GM20431 (cell line): ENCODE measurements around the gene MKNK1.

Experiments
- in situ Hi-C: fragments of 300-500 bp; cut with MseI, MboI; formaldehyde crosslinking; loops from one replicate; pipeline ENCODE4 v1.15.0; 2020; ENCODE audit warnings: low sequenced_read_pairs; ENCODE audit not compliant: unreplicated experiment

The MKNK1 gene

GRCh38 chr1:46546210-46546609, 57.9 kb downstream of the MKNK1 start:
- in situ Hi-C loops: no loop called here

- in situ Hi-C loops: no loop called here
Measured at GRCh38 chr1:46545784-46546183, 58.3 kb downstream of the MKNK1 start.

- in situ Hi-C loops: no loop called here
Measured at GRCh38 chr1:46544561-46545240, 59.4 kb downstream of the MKNK1 start.

GRCh38 chr1:46543761-46544560, 60.1 kb downstream of the MKNK1 start:
- in situ Hi-C loops: no loop called here

GRCh38 chr1:46543382-46543760, 60.7 kb downstream of the MKNK1 start:
- in situ Hi-C loops: no loop called here

GRCh38 chr1:46539972-46540371, 64.1 kb downstream of the MKNK1 start:
- in situ Hi-C loops: no loop called here

GRCh38 chr1:46538147-46538546, 65.9 kb downstream of the MKNK1 start:
- in situ Hi-C loops: no loop called here

- in situ Hi-C loops: no loop called here
Measured at GRCh38 chr1:46537651-46538050, 66.4 kb downstream of the MKNK1 start.

- in situ Hi-C loops: no loop called here
Measured at GRCh38 chr1:46536527-46536926, 67.5 kb downstream of the MKNK1 start.

- in situ Hi-C loops: no loop called here
Measured at GRCh38 chr1:46535063-46535462, 69.0 kb downstream of the MKNK1 start.

GRCh38 chr1:46533179-46533864, 70.7 kb downstream of the MKNK1 start:
- in situ Hi-C loops: no loop called here

- in situ Hi-C loops: no loop called here
Measured at GRCh38 chr1:46532498-46533178, 71.4 kb downstream of the MKNK1 start.

- in situ Hi-C loops: no loop called here
Measured at GRCh38 chr1:46532095-46532494, 72.0 kb downstream of the MKNK1 start.

- in situ Hi-C loops: no loop called here
Measured at GRCh38 chr1:46530791-46531409, 73.2 kb downstream of the MKNK1 start.

GRCh38 chr1:46530311-46530710, 73.8 kb downstream of the MKNK1 start:
- in situ Hi-C loops: no loop called here

- in situ Hi-C loops: no loop called here
Measured at GRCh38 chr1:46529031-46529630, 74.9 kb downstream of the MKNK1 start.

- in situ Hi-C loops: no loop called here
Measured at GRCh38 chr1:46528297-46528955, 75.6 kb downstream of the MKNK1 start.

GRCh38 chr1:46527474-46528296, 76.4 kb downstream of the MKNK1 start:
- in situ Hi-C loops: no loop called here
